OCI-LY1 (cell line): Measurements from ENCODE around the gene BABAM2.

Experiments used
- H2AFZ ChIP-seq: fragments of 200-600 bp; sonication (generic), shearing (Covaris generic); 2 replicates; pipeline ENCODE4 v1.6.0; 2014; ENCODE audit warnings: antibody characterized with exemption, mild to moderate bottlenecking, low read length
- H3F3A ChIP-seq: fragments of 200-600 bp; sonication (generic), shearing (Covaris generic); 2 replicates; pipeline ENCODE4 v1.6.0; 2014; ENCODE audit warnings: mild to moderate bottlenecking, antibody characterized with exemption, low read length, moderate library complexity; ENCODE audit not compliant: insufficient read depth
- H3K27ac ChIP-seq: fragments of 200-600 bp; sonication (generic); 2 replicates; pipeline ENCODE4 v1.5.1; 2014; ENCODE audit warnings: low read length, mixed run types, mild to moderate bottlenecking, low read depth; ENCODE audit not compliant: poor library complexity, severe bottlenecking
- H3K27me3 ChIP-seq: fragments of 200-600 bp; sonication (generic); 2 replicates; pipeline ENCODE4 v1.6.0; 2014; ENCODE audit warnings: antibody characterized with exemption, mild to moderate bottlenecking, low read length, moderate library complexity; ENCODE audit not compliant: insufficient read depth
- H3K36me3 ChIP-seq: fragments of 200-600 bp; sonication (generic); 2 replicates; pipeline ENCODE4 v1.6.1; 2014; ENCODE audit warnings: mild to moderate bottlenecking, antibody characterized with exemption, low read length, moderate library complexity, mixed read lengths; ENCODE audit not compliant: insufficient read depth
- H3K4me1 ChIP-seq: fragments of 200-600 bp; sonication (generic); 2 replicates; pipeline ENCODE4 v1.5.1; 2014; ENCODE audit warnings: mild to moderate bottlenecking, low read length, moderate library complexity; ENCODE audit not compliant: insufficient read depth, severe bottlenecking
- H3K4me2 ChIP-seq: fragments of 200-600 bp; sonication (generic), shearing (Covaris generic); 2 replicates; pipeline ENCODE4 v1.6.1; 2014; ENCODE audit warnings: low read length
- H3K4me3 ChIP-seq: fragments of 200-600 bp; sonication (generic); 2 replicates; pipeline ENCODE4 v1.5.1; 2014; ENCODE audit warnings: low read length, low read depth, mild to moderate bottlenecking, mixed read lengths; ENCODE audit not compliant: poor library complexity, severe bottlenecking
- H3K79me2 ChIP-seq: fragments of 200-600 bp; shearing (Covaris generic); 2 replicates; pipeline ENCODE4 v1.6.1; 2016; ENCODE audit warnings: mixed run types, low read length, mixed read lengths; ENCODE audit not compliant: insufficient read depth
- H3K9ac ChIP-seq: fragments of 200-600 bp; sonication (generic), shearing (Covaris generic); 2 replicates; pipeline ENCODE4 v1.6.1; 2014; ENCODE audit warnings: mild to moderate bottlenecking, low read length, mixed read lengths
- H3K9me2 ChIP-seq: fragments of 200-600 bp; sonication (generic), shearing (Covaris generic); 2 replicates; pipeline ENCODE4 v1.6.1; 2014; ENCODE audit warnings: low read depth, mild to moderate bottlenecking, low read length, mixed read lengths
- H3K9me3 ChIP-seq: fragments of 200-600 bp; shearing (Covaris generic); 2 replicates; pipeline ENCODE4 v1.6.1; 2014; ENCODE audit warnings: low read length, mixed read lengths
- H4K20me1 ChIP-seq: fragments of 200-600 bp; sonication (generic), shearing (Covaris generic); 2 replicates; pipeline ENCODE4 v1.6.0; 2016; ENCODE audit warnings: mild to moderate bottlenecking, low read length; ENCODE audit not compliant: insufficient read depth
- CTCF ChIP-seq: fragments of 200-600 bp; sonication (generic), shearing (Covaris generic); IDR thresholded peaks from 2 replicates; pipeline ENCODE4 v1.5.1; 2017; ENCODE audit warnings: mild to moderate bottlenecking, antibody characterized with exemption, low read length, moderate library complexity, mixed read lengths
- EZH2 ChIP-seq: fragments of 200-600 bp; sonication (generic), shearing (Covaris generic); IDR thresholded peaks from 2 replicates; pipeline ENCODE4 v1.8.0; 2017; ENCODE audit warnings: borderline replicate concordance, mixed run types, mild to moderate bottlenecking, antibody characterized with exemption, low read length, moderate library complexity, mixed read lengths

BABAM2 gene

GRCh38 chr2:28185891-28186290 is 295.4 kb downstream of the BABAM2 start:
- Histone ChIP-seq H3K27me3 (no peaks in the 10 kb centered on the region), H3K27ac (no peak overlapping the region), H3F3A (no peaks in the 10 kb centered on the region), H4K20me1 (no peaks in the 10 kb centered on the region), H3K9ac (no peak overlapping the region), H3K4me1 (no peaks in the 10 kb centered on the region), H3K4me3 (no peak overlapping the region), H3K36me3 (no peaks in the 10 kb centered on the region), H3K4me2 (no peak overlapping the region), H2AFZ (no peak overlapping the region), H3K9me2 (no peaks in the 10 kb centered on the region), H3K79me2 (no peaks in the 10 kb centered on the region), H3K9me3 (no peaks in the 10 kb centered on the region)
- no peak for TF ChIP-seq CTCF
- no peak for TF ChIP-seq EZH2

- no peaks in the 10 kb centered on the region for H4K20me1 ChIP-seq
- H3K79me2 ChIP-seq, result no peaks in the 10 kb centered on the region
- H3K27me3 ChIP-seq, result no peaks in the 10 kb centered on the region
- H3K4me1 ChIP-seq, result no peaks in the 10 kb centered on the region
- H3K9me2 ChIP-seq, result no peaks in the 10 kb centered on the region
- H3K36me3 ChIP-seq, result no peaks in the 10 kb centered on the region
- no peak overlapping the region for H3K4me3 ChIP-seq
- H3K9ac ChIP-seq, result no peak overlapping the region
- TF ChIP-seq EZH2 (no peak), CTCF (no peak)
- no peaks in the 10 kb centered on the region for H3K9me3 ChIP-seq
- no peak overlapping the region for H2AFZ ChIP-seq
- no peak overlapping the region for H3K27ac ChIP-seq
- no peaks in the 10 kb centered on the region for H3F3A ChIP-seq
- H3K4me2 ChIP-seq, result no peak overlapping the region
These were observed 296.7 kb downstream of the BABAM2 start for GRCh38 chr2:28187186-28187585.

GRCh38 chr2:28188436-28188835 is 297.9 kb downstream of the BABAM2 start:
- TF ChIP-seq EZH2, result no peak
- TF ChIP-seq CTCF, result no peak
- no peaks in the 10 kb centered on the region for H3K9me3 ChIP-seq
- H3K36me3 ChIP-seq, result no peaks in the 10 kb centered on the region
- no peaks in the 10 kb centered on the region for H3F3A ChIP-seq
- H3K9ac ChIP-seq, result no peak overlapping the region
- no peak overlapping the region for H3K4me3 ChIP-seq
- no peaks in the 10 kb centered on the region for H4K20me1 ChIP-seq
- H3K27ac ChIP-seq, result no peak overlapping the region
- H3K9me2 ChIP-seq, result no peaks in the 10 kb centered on the region
- H3K27me3 ChIP-seq, result no peaks in the 10 kb centered on the region
- no peaks in the 10 kb centered on the region for H3K79me2 ChIP-seq
- no peak overlapping the region for H3K4me2 ChIP-seq
- H2AFZ ChIP-seq, result no peak overlapping the region
- no peaks in the 10 kb centered on the region for H3K4me1 ChIP-seq
